Islet of Langerhans (tissue), 1 donor: ENCODE measurements around the gene NUCB2.

Experiments
- FAIRE-seq: peaks from one replicate; lab custom pipeline; 2011; peaks lifted over from hg19 to GRCh38; lab: Jason Lieb, UNC

The NUCB2 gene

DNA sequence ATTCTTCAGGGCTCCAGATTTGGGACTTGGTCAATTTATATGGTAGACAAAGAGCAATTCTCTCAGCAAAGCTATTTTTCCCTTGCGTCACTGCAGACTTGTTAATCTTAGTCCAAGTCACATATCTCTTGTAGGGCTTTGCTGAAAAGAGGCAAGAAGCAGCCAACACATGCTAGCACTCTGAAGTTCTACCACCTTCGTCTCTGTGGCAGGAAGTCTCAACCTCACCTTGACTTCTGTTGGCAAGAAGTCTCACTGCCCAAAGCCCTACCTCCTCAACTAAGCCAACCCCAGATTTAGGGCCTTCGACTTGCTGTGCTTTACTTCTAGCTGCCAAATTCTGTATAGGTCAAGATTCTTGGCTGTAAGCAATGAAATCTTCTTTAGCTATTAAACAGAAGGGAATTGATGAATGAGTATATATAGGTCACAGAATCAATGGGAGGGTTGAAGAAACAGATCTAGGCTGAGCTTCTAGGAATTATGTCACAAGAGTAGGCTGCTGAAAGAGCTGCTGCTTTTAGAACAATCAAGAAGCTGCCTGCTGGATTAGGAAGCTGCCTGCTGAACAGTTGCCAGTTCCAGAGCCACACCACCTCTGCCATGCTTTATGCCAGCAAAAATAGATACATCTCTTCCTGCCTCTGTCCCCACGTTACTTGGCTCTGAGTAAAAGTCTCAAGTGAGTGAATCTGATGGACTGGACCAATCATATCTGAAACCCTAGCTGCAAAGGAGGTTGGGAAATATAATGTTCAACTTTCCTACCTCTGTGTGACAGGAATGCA, 57.5 kb downstream of the NUCB2 start:
- FAIRE-seq = no peak

DNA sequence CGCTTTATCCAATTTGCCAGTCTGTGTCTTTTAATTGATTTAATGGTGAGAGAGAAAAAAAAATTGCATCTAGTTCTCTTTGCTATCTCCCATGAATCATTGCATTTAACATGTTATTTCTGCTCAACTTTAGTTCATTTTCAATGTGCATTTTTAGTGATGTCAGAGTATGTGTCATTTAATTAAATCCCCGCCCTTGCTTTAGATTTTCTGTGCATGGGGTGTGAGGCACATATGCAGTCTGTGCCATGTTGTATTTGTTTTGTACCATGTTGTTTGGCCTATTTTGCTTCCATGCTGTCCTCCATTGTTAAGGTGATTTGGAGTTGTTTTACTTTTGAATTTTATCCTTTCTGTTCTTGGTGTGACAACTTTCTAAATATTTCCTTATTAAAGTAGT, 66.7 kb downstream of the NUCB2 start:
- no peak for FAIRE-seq

DNA sequence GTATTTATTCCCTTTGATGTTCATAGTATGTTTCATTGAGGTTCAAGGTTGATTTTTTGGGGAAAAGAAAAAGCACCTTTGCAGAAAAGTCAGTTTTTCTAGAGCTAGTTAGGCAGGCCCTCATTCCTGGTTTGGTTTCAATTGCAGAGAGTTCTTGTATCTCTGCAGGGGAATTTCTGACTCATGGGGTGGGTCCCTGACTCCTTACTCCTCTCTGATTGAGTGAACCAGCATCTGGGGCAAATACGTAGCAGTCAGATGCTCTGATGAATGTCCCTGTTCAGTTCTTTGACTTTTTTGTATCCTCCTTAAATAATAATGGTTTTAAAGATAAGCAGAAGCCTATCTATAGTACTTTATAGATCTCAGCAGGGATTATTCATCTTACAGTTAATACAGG, 67.4 kb downstream of the NUCB2 start:
- FAIRE-seq = no peak

DNA sequence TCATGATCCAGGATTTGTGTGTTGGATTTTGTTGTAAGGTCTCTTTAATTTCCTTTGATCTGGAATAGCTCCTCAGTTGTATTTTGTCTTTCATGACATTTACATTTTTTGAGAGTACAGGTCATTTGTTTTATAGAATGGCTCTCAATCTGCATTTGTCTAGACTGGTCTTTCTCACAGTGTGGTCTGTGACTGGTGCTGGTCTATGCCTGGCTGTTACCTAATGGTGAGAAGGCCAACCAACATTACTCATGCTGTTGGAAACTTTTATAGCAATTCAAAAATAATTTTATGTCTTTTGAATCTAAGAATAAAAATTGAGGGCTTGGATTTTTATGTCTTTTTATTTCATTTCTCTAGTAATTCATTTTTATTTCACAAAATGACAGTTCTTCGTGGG, 71.1 kb downstream of the NUCB2 start:
- FAIRE-seq = no peak

DNA sequence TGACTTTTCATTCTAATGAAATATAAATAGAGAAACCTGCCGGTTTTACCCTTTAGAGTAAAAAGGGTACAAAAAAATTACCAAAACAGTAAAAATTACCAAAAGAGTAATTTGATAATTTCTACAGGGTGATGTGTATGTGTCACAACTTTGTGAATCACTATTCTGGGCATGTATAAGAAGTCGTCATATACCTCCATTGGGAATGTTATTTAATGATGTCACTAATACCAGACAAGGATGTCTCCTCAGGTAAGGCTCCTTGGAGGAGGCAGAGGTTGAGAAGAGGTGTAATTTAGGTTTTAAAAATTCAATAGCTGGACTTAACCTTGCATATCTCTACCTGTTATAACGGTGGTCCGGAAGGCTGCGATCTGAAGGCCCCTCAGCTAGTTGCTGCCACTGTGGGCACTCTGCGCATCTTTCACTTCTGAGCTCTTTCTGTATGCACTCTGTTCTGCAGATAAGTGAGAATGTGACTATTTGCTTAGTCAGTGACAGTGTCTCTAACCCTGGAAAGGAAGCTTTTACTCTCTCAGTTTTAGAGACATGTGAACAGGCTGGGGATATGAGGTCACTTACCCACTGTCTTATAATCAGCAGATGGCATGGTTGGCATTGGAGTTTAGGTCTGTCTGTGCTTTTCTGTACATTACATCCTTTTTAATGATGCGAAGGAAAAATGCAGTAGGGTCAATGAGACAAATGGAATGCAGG, 74.1 kb downstream of the NUCB2 start:
- no peak for FAIRE-seq

DNA sequence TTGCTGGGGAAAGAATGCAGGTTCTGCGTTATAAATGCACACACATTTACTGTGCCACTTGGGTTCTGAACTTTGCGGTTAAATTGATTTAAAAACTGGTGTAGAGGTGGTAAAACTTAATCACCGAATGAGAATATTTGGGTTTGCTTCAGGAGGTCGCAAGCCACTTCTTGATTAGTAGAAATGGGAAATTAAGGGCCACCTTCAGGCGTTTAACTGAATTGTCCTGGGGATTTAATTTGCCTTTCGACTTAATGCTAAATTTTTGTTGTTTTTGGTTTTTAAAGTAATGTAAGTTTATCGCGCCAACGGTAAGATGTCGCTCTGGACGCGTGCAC, 74.6 kb downstream of the NUCB2 start:
- FAIRE-seq = no peak

DNA sequence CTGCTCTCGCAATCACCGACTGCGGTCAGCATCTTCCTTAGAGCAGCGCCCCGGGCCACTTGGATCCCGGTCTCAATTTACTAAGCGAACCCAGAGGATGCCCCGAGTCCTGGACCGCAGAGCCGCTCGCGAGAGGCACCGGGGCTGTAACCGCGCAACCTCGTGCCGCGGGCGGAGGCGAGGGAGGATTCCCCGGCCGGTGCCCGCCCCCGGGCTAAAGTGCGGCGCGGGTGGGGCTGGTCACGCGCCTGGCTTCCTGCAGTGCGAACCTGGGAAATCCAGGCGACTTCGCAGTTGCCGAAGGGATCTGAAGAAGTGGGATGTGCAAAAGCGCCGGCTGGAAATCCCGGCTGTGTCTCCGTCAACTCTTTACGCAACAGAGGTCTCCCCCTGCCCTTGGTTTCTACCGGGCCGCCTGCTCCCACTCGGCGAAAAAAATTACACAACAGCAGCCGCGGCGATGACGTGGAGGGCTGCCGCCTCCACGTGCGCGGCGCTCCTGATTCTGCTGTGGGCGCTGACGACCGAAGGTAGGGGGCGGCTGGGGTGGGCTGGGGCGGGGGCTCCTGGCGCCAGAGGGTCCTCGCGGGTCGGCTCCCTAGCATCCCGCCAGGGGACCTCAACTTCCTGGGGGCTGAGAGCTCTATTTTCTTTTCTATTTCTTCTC, 75.1 kb downstream of the NUCB2 start, which contains the start of gene NCR3LG1:
Gene NCR3LG1, plus strand, starts transcription at position 291 of the 667 bp plus-strand sequence. Its CDS starts 170 bp downstream, at position 461.
- no peak for FAIRE-seq

DNA sequence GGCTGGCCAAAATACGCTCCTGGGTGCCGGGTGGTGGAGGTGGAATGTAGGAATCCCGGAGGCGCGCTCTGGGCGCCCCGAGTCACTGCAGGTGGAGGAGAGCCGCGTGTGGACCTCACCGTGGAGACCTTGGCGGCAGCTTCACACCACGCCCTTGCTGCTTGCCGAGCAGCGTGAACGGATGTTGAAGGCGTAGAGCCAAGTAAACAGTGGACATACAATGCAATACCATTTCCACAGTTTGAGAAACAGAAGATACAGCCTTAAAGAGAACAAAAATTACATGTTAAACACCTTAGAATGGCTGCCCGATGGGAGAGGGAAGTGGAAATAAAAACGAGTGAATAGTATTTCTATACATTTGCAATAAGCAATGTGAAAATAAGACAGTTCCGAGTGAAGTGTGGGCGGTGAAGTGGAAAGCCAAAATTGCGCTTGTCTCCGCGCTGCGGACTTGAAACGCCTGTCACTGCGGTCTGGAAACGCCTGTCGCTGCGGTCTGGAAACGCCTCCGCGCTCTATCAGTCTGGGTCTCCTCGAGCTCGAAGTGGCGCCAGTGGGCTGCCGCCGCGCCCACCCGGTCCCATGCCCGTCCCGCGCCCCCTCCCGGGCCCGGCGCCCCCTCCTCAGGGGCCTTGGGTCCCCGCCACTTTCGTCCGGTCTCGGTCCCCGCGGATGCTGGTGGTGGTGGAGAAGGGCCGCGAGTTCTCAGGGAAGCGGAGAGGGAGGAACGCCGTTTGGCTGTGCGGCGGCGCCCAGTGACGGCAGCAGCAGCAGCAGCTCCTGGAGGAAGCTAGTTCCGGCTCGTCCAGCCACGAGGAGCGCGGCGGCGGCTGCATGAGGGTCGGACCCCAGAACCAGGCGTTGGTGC, 76.6 kb downstream of the NUCB2 start:
- no peak for FAIRE-seq

DNA sequence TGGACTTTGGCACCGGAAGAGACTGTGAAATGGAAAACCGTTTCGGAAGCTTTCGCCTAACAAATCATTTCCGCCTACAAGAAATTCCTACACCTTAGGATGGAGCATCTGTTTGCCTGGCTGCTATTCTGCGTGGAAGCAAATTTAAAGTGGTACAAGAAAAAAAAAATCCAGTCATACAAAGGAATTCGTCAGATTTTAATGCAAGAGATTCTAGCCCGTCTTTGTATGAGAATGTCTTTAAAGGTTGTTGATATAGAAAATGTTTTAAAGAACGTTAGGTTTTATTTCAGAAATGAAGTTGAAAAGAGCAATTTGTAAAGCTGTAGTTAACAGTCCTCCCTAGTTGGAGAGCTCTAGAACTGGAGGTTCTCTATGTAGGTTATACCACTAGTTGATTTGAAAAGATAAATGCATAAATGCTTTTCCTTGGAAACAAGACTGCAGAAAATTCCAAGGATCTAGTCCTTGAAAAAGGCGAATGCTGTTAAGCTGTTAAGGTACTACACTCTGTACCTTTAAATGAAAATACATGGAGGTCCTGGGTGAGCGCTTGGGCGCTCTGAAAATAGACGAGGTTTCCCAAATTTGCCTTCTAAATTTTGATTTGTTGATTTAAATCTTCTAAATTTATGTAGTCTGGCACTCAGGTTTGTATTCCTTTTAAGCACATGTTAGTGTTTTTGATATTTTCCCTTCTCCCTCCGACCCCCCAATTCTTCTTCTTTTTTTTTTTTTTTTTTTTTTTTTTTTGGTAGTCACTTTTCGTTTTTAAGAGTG, 77.5 kb downstream of the NUCB2 start:
- peak; percentile 79 for FAIRE-seq

DNA sequence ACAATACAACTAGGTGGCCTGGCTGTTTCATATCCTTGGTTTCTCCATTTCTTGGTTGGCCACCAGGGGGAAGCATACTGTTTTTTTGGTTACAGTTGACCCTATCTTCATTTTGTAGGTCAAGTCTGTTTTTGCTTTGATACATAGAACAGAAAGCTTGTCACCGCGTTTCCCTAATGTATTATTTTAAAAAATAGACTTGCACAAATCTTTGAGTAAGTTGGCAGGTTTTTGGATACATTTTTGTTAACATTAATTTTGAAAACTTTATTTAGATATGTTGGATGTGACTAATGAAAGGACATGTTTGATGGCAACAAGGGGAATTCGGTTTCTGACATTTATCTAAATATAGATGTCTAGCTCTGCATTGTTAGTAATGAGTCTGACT, 78.1 kb downstream of the NUCB2 start:
- peak; percentile 62 for FAIRE-seq

DNA sequence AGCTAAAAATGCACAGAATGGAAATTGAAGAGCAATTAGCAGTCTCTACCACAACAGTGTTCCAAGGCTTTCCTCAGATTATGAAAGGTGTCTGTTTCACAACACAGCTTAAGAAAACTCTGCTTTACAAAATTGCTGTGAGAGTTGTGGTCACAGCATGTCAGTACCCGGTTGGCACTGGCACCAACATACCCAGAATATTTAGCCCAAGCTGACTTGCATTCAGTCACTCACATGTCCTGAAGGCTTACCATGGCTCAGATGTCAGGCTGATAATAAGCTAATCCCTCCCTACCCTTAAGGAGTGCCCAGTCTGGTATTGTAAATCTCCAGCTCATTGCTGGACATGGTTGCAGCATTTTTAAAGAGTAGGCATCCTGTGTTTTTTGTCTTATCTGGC, 90.0 kb downstream of the NUCB2 start:
- no peak for FAIRE-seq

DNA sequence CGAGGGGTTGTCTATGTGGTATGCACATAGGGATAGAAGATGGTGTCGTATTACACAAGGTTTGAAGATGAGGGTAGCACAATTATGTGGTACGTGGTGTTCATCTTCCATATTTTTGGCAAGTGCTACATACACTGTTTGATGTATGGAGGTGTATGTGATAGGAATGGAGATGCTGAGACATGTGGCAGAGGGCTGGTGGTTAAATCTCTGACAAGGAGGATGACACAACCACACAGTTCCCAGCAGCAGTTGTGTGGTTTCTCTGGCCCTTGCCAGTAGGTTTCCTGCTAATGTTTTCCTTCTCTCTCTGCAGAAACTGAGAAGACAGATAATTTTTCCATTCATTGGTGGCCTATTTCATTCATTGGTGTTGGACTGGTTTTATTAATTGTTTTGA, 92.0 kb downstream of the NUCB2 start:
- no peak for FAIRE-seq

DNA sequence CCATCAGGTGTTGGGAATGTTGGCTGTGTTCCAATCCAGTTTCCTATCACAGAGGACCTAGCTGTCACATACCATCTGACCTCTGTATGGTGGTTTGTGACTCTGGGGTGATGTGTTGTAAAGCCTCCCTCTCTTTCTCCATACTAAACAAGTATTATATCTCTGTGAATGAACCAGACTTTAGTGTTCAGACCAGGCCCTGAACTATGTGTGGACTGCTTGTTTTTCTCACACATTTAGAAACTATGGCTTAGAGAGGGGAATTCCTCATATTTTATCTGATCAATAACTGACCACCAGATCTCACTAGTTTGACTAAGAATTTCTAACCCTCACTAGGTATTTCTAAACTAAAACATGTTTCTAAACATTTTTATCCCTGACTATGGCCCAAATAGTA, 92.6 kb downstream of the NUCB2 start:
- FAIRE-seq = no peak

DNA sequence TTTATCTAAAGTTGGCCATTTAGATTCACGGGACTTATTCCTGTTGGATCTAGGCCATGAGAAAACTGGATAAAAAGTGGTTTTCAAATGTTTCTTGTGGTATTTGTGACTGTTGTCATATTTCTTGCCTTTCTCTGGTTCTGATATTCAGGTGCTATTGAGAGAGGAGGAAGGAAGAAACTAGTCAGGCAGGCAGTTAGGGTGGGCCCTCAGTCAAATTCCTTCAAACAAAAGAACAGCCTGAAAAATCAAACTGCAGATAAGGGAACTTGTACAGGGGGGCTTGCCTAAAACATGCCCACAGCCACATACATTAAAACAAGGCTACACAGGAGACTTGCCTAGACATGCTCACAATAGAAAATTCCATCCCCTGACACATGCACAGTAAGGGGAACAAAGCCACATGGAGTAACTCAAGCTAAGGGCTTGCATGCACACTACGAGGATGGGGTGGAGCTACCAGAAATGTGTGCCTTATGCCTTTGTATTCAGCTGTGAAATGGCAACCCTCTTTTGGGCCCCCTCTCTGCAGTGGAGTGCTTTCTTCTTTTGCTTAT, 93.2 kb downstream of the NUCB2 start:
- no peak for FAIRE-seq

DNA sequence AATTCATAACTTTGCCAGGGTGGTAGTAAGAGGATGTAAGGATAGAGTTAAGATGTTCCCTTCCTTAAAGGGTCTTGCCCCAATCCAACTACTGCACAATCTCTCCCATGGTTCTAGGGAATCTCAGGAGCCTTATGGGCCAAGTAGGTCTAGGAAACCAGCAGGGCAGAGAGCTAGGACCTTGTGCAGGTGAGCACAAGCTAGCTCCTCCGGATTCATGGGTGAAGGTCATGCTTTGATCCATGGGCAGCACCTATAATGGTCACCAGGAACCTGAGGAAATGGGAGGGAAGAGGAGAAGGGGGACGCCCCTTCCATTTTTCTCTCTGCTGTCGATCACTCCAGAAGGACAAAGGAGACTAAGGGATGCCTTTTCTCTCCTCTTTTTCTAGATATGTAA, 95.1 kb downstream of the NUCB2 start:
- no peak for FAIRE-seq

DNA sequence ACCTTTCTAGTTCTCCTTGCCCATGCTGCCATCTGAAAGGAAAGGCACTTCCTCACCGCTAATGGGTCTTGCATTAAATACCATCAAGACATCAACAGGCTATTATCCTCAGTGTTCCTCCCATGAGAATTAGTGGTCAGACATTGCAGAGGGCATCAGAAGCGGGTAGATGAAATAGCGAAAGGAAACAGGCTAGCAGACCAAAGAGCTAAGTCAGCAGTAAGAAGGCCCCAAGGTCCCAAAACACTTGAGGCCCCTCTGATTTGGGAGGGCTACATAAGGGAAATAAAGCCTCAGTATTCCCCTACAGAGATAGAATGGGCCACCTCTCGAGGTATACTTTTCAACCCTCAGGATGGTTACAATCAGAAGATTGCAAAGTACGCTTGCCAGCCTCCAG, 99.0 kb downstream of the NUCB2 start:
- FAIRE-seq = no peak

DNA sequence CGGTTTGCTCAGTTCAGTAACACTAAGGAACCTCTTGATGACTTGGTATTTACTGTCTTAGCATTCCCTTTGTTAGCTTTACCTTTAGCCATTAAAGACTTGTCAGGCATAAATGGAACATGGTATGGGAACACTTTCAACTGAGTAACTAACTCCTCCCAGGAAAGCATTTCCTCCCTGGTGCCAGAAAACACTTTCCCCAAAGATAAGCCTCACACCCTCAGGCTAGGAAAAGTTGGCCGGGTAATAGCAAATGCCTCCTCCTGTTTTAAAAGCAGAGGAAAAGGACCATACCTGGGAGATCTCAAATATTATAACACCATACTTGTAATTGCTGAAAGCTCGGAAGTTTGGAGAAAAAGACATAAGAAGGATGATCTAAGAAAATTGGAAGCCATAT, 100.0 kb downstream of the NUCB2 start:
- FAIRE-seq = no peak

DNA sequence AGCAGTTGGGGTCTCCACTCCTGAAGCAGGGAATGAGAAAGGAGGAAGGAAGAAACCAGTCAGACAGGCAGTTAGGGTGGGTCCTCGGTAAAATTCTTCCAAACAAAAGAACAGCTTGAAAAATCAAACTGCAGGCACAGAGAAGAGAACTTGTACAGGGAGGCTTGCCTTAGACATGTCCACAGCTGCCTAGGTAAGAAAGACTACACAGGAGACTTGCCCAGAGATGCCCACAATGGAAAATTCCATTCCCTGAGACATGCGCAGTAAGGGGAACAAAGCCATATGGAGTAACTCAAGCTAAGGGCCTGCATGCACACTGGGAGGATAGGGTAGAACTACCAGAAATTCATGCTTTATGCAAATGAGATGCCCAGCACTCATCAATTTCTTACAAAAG, 102.1 kb downstream of the NUCB2 start:
- FAIRE-seq = no peak

DNA sequence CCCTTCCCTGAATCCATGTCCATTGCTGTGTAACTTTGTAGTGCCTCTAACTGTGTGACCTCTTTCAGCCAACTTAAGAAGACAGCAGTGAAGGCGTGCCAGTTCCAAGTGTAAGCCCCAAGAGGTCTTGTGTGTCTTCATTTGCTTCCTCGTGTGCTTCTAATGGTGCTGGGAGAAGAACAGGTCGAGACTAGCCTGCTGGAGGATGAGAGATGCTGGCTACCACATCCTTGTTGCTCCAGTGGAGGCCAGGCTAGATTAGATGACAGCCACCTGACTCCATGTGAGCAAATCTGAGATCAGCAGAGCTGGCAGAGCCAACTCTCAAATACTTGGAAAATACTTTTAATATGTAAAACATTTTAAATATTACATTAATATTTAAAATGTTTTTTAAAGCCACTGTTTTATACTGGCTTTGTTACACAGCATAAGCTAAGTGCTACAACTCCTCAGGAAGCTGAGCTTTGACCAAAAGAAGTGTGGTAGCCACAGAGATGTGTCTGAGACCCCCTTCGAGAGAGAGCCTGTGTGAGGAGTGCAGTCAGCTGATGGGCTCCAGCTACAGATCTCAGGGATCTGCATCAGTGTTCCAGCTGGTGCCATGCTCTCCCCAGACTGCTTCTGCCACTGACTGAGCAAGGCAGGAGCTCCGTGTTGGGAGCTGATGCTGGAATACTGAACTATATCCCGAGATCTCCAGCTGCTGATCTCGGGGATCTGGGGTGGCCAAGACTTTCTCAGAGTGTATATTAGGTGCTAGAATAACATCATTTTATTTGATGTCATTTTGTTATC, 103.0 kb downstream of the NUCB2 start:
- no peak for FAIRE-seq

DNA sequence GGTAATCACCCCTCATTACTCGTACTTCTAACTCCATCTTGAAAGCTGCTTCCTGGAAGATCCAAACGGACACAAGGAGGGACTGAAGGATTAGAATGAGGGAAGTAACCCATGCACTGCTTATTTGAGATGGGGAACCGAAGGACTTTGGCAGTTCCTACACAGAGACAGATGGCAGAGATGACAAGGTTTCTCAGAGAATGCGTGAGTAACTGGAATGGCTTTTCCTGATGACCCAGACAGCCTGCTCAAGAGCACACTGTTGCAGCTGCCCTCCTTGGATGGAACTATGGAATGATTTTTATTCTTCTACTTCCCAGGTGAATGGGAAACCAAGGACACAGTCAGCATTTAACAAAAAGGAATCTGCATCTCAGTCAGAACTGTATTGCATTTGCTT, 104.6 kb downstream of the NUCB2 start:
- FAIRE-seq = no peak
